HG02763 (cell line): ENCODE data around the gene CXXC4.

Source experiments
- ATAC-seq: cut with Tn5 transposase; IDR thresholded peaks from one replicate; pipeline ENCODE4 v1.9.1; 2021; ENCODE audit warnings: mild to moderate bottlenecking, moderate library complexity; ENCODE audit not compliant: unreplicated experiment

CXXC4 gene

DNA sequence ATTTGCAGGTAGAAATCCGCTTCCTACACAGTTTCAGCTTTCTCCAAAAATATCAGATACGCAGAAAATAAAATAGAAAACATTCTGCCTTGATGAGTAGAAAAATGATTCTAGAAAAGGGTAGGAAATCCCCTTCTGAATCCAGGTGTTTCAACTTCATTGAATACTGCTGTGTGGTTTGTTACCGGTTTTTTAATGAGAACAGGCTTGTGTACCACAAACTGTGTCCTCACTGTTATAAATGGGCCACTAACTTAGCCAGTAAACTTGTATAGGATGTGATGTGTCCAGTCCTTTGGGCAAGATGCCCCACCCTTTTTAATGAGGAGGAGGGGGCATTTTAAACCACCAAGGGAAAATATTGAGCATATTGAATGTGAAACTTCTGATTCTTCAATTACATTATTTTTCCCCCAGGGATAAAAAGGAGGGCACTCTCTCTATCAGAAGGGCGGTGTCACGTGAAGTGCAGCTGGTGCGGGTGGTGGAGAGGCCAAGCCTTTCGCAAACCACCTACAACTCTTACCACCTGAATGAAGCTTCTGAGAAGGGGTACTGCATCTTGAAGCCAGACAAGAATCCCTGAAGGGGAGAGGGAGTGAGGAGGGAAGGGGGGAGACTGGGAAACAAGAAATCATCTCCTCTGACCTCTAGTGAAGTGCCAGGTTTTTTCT, 4.5 kb downstream of the CXXC4 start:
- peak; percentile 38 for ATAC-seq

DNA sequence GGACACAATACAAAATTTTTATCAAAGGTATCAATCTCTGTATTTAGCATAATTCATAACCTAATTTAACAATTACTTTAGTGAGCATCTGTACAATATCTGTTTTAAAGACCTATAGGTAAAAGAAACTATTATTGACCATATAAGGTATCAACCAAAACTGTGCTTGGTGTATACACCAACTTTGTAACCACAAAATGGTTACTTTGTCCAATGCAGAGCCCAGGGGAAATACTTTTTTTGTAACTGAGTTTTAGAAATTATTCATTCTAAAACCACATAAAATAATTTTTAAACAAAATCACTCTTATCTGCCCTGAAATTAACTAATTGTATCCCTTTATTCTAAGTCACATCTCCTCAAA, 5.0 kb downstream of the CXXC4 start:
- ATAC-seq = peak; percentile 28

GRCh38 chr4:104488151-104488550, 6.5 kb downstream of the CXXC4 start:
- ATAC-seq = no peak

DNA sequence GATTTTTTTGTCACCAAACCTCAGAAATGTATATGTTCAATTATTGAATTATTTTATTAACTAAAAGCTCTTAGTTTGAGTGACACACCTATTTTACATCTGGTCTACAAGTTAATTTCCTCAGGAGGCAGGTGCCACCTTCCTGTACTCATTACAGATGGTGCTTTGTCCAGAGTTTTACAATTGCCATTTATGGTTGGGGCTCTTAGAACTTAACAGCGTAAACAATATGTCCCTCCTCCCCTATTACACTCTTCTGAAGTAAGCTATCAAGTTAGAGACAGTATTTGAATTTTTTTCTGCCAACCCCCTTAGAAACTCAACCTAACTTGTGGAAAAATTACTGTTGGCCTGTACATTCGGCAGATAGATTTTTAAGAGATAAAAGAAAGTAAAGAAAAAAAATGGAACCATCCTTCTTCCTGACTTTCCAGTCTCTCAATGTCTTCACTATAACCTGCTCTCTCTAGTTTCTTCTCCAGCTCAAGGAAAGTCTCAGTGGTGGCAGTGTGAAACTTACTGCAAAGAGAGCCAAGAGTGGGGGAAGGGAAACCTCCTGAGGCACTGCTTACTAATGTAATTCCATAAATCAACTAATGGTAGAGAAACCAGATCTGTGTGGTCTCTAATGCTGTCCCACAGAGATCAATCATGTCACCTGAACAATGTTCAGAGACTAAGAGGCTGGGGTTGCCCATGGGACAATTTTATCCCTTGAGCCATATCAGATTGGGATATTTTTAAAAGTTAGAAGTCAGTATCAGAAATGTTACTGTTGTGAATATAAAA, 7.8 kb downstream of the CXXC4 start:
- no peak for ATAC-seq

DNA sequence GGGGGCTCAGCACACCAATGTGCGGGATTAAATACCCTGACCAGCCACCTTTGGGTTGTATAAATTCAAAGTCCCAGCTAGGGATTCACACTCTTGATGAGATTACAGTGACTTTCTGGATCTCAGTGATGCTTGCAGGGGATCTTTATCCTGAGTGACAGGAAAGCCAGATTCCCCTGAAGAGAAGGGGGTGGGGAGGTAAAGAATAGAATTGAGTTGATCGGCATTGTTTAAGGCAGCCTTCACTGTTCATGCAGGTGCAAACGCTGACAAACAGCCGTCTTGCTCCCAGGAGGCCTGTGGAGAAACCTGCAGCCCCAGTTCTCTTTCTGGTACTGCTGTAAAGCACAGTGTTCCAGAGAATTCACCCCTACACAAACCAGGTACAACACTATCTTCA, 19.0 kb downstream of the CXXC4 start:
- ATAC-seq = no peak

DNA sequence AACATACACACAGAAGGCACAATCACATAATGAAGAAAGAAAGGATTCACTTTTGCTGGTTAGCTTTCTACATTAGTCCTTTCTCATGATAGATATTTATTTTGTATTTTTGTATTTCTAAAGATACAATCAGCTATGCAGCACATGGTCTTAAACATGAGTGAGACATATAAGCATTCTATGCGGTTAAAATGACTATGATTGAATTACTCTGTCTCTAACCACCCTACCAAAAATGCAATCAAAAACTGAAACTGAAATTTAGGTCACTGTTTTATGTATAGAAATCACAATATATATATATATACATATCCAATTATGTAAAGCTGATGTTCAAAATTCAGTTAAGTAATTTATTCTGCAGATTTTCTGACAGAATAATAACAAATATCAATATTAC, 21.9 kb downstream of the CXXC4 start:
- no peak for ATAC-seq

- no peak for ATAC-seq
Measured at GRCh38 chr4:104470770-104471169, 23.9 kb downstream of the CXXC4 start.

GRCh38 chr4:104469794-104470193, 24.9 kb downstream of the CXXC4 start:
- ATAC-seq = no peak

- no peak for ATAC-seq
Measured at GRCh38 chr4:104465619-104466018, 29.1 kb downstream of the CXXC4 start.

- no peak for ATAC-seq
Measured at GRCh38 chr4:104465201-104465600, 29.5 kb downstream of the CXXC4 start.

DNA sequence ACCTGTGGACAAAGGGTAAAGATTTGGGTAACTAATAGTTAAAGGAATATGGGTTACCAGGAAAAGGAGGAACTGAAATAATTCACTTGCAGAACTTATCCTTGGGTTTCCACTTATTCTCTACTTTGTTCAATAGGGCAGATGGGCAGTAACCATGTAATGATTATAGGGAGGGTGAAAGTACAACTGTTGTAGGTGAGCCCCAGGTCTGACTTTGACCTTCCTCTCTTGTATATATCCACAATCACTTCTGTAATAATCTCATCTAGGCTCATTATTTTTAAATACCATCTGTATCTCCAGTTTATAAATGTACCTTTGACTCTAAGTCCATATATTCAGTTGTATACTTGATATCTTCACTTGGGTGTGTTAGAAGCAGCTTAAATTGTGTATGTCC, 32.1 kb downstream of the CXXC4 start:
- ATAC-seq = no peak

GRCh38 chr4:104457308-104457981, 37.2 kb downstream of the CXXC4 start:
- ATAC-seq = no peak

GRCh38 chr4:104451573-104451972, 43.1 kb downstream of the CXXC4 start:
- ATAC-seq = peak; percentile 63

GRCh38 chr4:104449537-104449936, 45.2 kb downstream of the CXXC4 start:
- ATAC-seq = no peak

DNA sequence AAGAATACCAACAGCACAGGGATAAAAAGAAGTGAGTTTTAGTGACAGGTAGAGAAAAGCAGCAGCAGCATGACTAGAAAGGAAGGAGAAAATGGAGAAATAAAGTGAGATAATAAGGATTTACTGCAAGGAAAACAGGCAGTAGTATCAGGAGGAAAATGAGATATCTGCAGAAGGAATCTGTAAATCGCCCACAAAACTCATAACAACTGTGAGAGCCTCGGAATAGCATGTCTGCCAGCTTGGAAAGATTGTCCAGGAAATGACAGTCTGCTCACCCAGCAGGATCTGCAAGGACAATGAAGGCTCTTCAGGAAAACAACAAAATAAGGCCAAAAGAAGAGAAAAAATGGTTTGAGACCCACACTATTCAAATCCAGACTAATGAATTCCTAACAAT, 47.4 kb downstream of the CXXC4 start:
- ATAC-seq = no peak

- no peak for ATAC-seq
Measured at GRCh38 chr4:104446431-104447278, 48.0 kb downstream of the CXXC4 start.

- ATAC-seq = no peak
Measured at GRCh38 chr4:104444685-104445084, 50.0 kb downstream of the CXXC4 start.

- ATAC-seq = no peak
Measured at GRCh38 chr4:104436542-104436941, 58.2 kb downstream of the CXXC4 start.

GRCh38 chr4:104429150-104429741, 65.4 kb downstream of the CXXC4 start:
- ATAC-seq = no peak

- no peak for ATAC-seq
Measured at GRCh38 chr4:104425948-104426347, 68.7 kb downstream of the CXXC4 start.

GRCh38 chr4:104424989-104425388, 69.7 kb downstream of the CXXC4 start:
- ATAC-seq = no peak
